ENCODE results near the gene EVI2A.

- TF ChIP-seq POLR2A (IDR thresholded peaks at IDR 0.05; ENCODE audit: low read length) (no peak), GATA1 (IDR thresholded peaks at IDR 0.05; ENCODE audit: low read depth, low read length) (no peak)
Observed at GRCh38 chr17:31321481-31321880, at the start of gene EVI2A.

All from erythroblast (primary cell).